ENCODE measurements around the gene ARHGAP6. TPM values are rescaled to one million over a fixed set of nuclear protein-coding genes. Genes with fewer than 3 reads are reported as not detected.
A peak's percentile ranks its signal among the peaks of the same experiment; 100 is the strongest.

ARHGAP6 gene
- total and polyA plus RNA-seq, 9 of the 15 experiments (the other 6 are each of a cell fraction or from before 2014, with no cell fraction given) = 12.5 to 63.6 (median 41.8) TPM

DNA sequence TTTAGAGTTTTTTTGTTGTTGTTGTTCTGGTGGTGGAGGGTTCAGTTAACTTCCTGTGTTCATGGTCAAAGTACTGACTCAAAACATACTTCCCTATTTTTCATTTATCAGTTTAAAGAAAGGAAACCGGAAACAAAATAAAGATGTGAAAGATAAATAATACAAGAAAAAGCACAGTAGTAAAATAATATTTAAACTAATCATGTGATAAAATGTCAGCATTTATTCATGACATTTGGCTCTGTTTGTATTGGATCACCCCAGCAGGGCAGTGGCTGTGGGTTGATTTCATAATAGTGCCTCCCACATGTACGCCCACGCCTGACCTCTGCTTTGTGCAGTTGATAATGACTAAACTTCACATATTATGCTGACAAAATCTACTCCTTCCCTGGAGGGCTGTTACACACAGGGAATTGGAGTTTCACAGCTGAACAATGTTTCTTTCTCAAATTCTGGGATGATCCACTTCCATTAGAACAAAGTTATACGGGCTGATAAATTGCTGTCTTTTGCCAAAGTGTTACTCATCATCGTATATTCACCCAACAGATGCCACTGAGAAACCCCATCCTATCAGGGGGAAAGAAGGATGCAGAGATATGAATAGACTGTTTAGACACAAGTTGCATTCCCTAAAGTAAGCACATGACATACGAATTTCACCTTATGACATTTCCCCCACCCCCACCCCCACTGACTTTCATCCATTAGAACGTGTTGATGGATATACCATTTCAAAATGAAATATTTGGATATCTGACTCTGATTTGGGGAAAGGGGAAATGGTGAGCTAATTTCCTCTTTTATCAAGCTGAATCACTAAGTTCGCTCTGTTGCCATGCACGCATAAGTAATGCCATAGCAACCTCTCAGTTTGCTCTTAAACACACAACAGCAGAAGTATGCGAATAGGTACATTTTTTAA, 324.2 kb downstream of the ARHGAP6 start (continued):
- TF ChIP-seq, protein P1, sequence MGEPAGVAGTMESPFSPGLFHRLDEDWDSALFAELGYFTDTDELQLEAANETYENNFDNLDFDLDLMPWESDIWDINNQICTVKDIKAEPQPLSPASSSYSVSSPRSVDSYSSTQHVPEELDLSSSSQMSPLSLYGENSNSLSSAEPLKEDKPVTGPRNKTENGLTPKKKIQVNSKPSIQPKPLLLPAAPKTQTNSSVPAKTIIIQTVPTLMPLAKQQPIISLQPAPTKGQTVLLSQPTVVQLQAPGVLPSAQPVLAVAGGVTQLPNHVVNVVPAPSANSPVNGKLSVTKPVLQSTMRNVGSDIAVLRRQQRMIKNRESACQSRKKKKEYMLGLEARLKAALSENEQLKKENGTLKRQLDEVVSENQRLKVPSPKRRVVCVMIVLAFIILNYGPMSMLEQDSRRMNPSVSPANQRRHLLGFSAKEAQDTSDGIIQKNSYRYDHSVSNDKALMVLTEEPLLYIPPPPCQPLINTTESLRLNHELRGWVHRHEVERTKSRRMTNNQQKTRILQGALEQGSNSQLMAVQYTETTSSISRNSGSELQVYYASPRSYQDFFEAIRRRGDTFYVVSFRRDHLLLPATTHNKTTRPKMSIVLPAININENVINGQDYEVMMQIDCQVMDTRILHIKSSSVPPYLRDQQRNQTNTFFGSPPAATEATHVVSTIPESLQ (CRISPR knock-in tag; IDR thresholded peaks at IDR 0.05) = no peak
- TF ChIP-seq RBM22 (IDR thresholded peaks at IDR 0.05; ENCODE audit: low read depth, low read length, poor library complexity, severe bottlenecking) (no peak), NFXL1 (CRISPR knock-in tag; IDR thresholded peaks at IDR 0.05) (no peak), ZNF57 (CRISPR knock-in tag; IDR thresholded peaks at IDR 0.05) (no peak), CBX5 (IDR thresholded peaks at IDR 0.05; ENCODE audit: borderline replicate concordance, low read depth) (no peak), JUND (IDR thresholded peaks at IDR 0.05; ENCODE audit: borderline replicate concordance, low read depth, low read length) (peak; percentile 42; the same call in 1 of the 2 replicates), JUND (tag; IDR thresholded peaks at IDR 0.05; ENCODE audit: borderline replicate concordance, low read depth, low read length) (peak; percentile 51; the same call in 2 of the 3 replicates), SIN3A (IDR thresholded peaks at IDR 0.05; ENCODE audit: borderline replicate concordance in 2 of 2, control insufficient read depth in 1 of 2, low read depth in 2 of 2, low read length in 2 of 2) (no peak), RBFOX2 (IDR thresholded peaks at IDR 0.05; ENCODE audit: low read depth, low read length) (no peak)
- TF ChIP-seq, protein P2, sequence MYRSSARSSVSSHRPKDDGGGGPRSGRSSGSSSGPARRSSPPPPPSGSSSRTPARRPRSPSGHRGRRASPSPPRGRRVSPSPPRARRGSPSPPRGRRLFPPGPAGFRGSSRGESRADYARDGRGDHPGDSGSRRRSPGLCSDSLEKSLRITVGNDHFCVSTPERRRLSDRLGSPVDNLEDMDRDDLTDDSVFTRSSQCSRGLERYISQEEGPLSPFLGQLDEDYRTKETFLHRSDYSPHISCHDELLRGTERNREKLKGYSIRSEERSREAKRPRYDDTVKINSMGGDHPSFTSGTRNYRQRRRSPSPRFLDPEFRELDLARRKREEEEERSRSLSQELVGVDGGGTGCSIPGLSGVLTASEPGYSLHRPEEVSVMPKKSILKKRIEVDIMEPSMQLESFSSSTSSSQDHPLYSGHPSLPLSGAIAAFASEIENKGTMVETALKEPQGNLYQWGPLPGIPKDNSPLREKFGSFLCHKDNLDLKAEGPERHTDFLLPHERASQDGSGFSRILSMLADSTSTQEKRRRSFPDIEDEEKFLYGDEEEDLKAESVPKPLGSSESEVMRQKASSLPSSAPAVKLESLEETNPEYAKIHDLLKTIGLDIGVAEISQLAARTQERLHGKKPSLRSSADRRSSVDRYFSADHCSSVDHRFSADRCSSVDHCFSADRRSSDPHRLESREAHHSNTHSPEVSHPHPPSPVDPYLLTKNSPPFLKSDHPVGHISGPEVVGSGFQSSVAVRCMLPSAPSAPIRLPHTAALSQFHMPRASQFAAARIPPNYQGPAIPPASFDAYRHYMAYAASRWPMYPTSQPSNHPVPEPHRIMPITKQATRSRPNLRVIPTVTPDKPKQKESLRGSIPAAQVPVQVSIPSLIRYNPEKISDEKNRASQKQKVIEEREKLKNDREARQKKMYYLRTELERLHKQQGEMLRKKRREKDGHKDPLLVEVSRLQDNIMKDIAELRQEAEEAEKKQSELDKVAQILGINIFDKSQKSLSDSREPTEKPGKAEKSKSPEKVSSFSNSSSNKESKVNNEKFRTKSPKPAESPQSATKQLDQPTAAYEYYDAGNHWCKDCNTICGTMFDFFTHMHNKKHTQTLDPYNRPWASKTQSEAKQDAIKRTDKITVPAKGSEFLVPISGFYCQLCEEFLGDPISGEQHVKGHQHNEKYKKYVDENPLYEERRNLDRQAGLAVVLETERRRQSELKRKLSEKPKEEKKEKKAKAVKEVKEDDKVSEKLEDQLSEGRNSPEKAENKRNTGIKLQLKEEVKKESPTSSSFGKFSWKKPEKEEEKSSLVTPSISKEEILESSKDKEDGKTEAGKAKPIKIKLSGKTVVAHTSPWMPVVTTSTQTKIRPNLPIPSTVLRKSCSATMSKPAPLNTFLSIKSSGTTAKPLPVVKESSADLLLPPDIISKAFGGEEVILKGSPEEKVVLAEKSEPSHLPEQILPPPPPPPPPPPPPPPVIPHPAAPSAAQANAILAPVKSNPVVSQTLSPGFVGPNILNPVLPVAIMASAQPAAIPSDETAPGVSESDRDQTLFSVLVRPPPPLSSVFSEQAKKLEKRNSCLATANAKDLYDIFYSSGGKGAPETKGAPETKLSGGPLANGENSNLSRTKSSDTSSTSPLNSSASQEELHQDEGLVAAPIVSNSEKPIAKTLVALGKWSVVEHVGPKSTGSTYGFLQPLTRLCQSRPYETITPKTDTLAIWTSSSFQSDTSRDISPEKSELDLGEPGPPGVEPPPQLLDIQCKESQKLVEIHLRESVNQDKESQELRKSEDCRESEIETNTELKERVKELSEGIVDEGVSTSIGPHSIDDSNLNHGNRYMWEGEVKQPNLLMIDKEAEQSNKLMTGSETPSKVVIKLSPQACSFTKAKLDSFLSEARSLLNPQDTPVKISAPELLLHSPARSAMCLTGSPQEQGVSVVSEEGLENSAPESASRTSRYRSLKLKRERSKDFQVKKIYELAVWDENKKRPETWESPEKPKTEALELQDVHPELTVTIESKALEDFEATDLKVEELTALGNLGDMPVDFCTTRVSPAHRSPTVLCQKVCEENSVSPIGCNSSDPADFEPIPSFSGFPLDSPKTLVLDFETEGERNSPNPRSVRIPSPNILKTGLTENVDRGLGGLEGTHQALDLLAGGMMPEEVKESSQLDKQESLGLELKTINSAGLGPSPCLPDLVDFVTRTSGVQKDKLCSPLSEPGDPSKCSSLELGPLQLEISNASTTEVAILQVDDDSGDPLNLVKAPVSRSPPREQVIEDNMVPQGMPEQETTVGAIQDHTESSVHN (IDR thresholded peaks at IDR 0.05; ENCODE audit: borderline replicate concordance in 1 of 2, low read depth in 1 of 2) = peak in 1 of 2 experiments; percentile 58; a peak in 1 of 4 replicates
- TF ChIP-seq, protein P3, sequence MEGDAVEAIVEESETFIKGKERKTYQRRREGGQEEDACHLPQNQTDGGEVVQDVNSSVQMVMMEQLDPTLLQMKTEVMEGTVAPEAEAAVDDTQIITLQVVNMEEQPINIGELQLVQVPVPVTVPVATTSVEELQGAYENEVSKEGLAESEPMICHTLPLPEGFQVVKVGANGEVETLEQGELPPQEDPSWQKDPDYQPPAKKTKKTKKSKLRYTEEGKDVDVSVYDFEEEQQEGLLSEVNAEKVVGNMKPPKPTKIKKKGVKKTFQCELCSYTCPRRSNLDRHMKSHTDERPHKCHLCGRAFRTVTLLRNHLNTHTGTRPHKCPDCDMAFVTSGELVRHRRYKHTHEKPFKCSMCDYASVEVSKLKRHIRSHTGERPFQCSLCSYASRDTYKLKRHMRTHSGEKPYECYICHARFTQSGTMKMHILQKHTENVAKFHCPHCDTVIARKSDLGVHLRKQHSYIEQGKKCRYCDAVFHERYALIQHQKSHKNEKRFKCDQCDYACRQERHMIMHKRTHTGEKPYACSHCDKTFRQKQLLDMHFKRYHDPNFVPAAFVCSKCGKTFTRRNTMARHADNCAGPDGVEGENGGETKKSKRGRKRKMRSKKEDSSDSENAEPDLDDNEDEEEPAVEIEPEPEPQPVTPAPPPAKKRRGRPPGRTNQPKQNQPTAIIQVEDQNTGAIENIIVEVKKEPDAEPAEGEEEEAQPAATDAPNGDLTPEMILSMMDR (IDR thresholded peaks at IDR 0.05 in 2 of 3, conservative IDR thresholded peaks at IDR 0.05 in 1 of 3; ENCODE audit: insufficient read depth in 2 of 3, low read depth in 1 of 3, low read length in 3 of 3) = no peak
- TF ChIP-seq, protein P4, sequence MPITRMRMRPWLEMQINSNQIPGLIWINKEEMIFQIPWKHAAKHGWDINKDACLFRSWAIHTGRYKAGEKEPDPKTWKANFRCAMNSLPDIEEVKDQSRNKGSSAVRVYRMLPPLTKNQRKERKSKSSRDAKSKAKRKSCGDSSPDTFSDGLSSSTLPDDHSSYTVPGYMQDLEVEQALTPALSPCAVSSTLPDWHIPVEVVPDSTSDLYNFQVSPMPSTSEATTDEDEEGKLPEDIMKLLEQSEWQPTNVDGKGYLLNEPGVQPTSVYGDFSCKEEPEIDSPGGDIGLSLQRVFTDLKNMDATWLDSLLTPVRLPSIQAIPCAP (CRISPR knock-in tag; IDR thresholded peaks at IDR 0.05; ENCODE audit: borderline replicate concordance) = no peak
